Breast epithelium (tissue), 3 donors: ENCODE data around the gene M1AP.

Experiments used
- CTCF ChIP-seq, 3 donors: fragments of 450-650 bp; IDR thresholded peaks; one replicate each; pipeline ENCODE4 v1.5.1; 2016 to 2017; ENCODE audit warnings: antibody characterized with exemption in 3 of 3, mild to moderate bottlenecking in 3 of 3, moderate library complexity in 3 of 3
- POLR2A ChIP-seq: fragments of 450-650 bp; IDR thresholded peaks from one replicate; pipeline ENCODE4 v1.6.1; 2016; ENCODE audit warnings: antibody characterized with exemption, mild to moderate bottlenecking, moderate library complexity
- POLR2AphosphoS5 ChIP-seq, 3 donors: sonication (generic); formaldehyde crosslinking; IDR thresholded peaks; one replicate each; pipeline ENCODE4 v1.6.1; 2017; ENCODE audit warnings: antibody characterized with exemption in 3 of 3

DNA sequence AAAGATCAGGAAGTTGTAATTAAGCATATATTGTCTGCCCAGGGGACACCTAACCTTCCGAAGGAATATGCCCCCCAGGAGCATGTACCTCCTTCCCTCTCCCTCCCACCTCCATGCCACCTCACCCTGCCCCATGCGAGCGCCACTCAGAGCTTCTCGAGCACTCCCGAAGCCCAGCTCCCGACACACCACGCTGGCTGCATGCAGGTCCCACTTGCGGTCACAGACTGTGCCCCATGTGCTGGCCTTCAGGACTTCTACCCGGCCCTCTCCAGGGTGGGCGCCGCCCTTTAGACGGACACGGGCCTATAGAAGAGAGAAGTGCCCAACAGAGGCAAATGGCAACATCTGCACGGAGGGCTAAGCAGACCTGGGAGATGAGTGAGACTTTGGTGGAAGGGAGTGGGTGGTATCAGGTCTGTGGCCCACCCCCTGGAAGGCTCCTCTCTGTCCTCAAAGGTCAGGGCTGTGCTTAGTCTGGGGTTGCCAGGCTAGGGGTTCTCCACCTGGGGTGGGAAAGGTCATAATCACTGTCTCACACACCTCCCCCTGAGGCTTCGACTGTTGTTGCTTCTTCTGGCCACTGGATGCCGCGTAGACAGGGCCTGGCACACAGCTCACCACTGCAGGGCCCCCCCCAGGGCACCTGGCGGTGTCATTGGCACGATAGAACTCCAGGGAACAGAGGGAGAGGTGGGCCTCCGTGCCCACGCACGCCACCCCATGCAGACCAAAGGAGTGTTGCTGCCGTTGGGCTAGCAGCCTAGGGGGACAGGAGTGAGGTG is 111.8 kb downstream of the M1AP start:
- TF ChIP-seq POLR2A (no peak), CTCF (IDR thresholded peaks at IDR 0.05) (no peak), POLR2AphosphoS5 (IDR thresholded peaks at IDR 0.05) (no peak)
